WERI-Rb-1 (cell line): ENCODE results near the gene LRPAP1.

Experiments
- DNase-seq: peaks from one replicate; pipeline ENCODE4 v3.0.0-alpha.2; 2020
- H3K27ac ChIP-seq: fragments of 250-450 bp; sonication (Bioruptor Pico); 2 replicates; pipeline ENCODE4 v1.5.1; 2020; ENCODE audit warnings: mild to moderate bottlenecking, moderate library complexity
- H3K27me3 ChIP-seq: fragments of 250-450 bp; sonication (Bioruptor Pico); 2 replicates; pipeline ENCODE4 v1.5.1; 2021; ENCODE audit warnings: mild to moderate bottlenecking, low read depth, moderate library complexity; ENCODE audit not compliant: insufficient read depth, severe bottlenecking
- H3K36me3 ChIP-seq: fragments of 250-450 bp; sonication (Bioruptor Pico); 2 replicates; pipeline ENCODE4 v1.5.1; 2020; ENCODE audit warnings: mild to moderate bottlenecking, moderate library complexity
- H3K4me3 ChIP-seq: 2 replicates; pipeline ENCODE4 v1.5.1; 2011; ENCODE audit warnings: low read depth, mild to moderate bottlenecking, control low read depth, low read length
- H3K9me3 ChIP-seq: fragments of 250-450 bp; sonication (Bioruptor Pico); 2 replicates; pipeline ENCODE4 v1.5.1; 2021; ENCODE audit warnings: mild to moderate bottlenecking, moderate library complexity; ENCODE audit not compliant: severe bottlenecking
- TF ChIP-seq, protein P1 (sequence below): IDR thresholded peaks from 2 replicates; pipeline ENCODE4 v1.5.1; 2011; ENCODE audit warnings: low read depth, mild to moderate bottlenecking, control low read depth, inconsistent platforms, low read length

The LRPAP1 gene

DNA sequence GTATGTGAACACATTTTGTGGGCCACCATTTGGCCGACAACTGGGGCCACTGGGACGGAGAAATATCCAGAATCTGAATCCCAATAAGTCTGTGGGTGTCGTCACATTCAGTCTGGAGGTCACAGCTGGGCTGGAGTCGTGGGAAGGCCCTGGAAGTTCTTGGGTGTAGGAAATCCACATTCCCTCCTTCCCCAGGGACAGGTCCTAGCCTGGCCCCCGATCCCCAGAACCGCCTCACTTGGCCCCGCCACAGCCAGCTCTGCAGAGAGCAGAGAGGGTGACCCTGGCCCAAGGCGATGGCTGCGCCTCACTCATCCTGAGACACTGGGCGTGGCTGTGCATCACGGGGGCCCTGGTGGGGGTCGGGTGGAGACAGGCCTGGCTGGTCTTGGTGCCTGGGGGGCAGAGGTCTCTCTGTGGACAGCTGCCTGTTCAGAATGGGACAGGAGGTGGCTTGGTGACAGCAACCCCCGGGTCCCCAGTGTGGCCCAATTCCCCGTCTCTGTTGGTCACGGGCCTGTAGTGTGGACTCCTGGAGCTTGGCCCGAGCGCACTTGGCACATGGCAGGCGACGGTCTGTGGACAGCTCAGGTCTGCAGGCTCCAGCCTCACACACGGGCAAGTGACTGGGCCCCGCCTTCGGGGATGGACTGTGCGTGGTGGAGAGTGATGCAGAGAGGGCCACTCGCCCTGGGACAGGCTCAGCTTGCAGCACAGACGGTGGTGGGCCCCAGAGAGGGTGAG lies 52.7 kb downstream of the LRPAP1 start:
- Histone ChIP-seq H3K27ac (no peak overlapping the region), H3K36me3 (no peaks in the 10 kb centered on the region), H3K27me3 (no peaks in the 10 kb centered on the region), H3K4me3 (no peak overlapping the region), H3K9me3 (no peaks in the 10 kb centered on the region)
- DNase-seq, result no peak
- TF ChIP-seq, protein P1, sequence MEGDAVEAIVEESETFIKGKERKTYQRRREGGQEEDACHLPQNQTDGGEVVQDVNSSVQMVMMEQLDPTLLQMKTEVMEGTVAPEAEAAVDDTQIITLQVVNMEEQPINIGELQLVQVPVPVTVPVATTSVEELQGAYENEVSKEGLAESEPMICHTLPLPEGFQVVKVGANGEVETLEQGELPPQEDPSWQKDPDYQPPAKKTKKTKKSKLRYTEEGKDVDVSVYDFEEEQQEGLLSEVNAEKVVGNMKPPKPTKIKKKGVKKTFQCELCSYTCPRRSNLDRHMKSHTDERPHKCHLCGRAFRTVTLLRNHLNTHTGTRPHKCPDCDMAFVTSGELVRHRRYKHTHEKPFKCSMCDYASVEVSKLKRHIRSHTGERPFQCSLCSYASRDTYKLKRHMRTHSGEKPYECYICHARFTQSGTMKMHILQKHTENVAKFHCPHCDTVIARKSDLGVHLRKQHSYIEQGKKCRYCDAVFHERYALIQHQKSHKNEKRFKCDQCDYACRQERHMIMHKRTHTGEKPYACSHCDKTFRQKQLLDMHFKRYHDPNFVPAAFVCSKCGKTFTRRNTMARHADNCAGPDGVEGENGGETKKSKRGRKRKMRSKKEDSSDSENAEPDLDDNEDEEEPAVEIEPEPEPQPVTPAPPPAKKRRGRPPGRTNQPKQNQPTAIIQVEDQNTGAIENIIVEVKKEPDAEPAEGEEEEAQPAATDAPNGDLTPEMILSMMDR, result no peak

DNA sequence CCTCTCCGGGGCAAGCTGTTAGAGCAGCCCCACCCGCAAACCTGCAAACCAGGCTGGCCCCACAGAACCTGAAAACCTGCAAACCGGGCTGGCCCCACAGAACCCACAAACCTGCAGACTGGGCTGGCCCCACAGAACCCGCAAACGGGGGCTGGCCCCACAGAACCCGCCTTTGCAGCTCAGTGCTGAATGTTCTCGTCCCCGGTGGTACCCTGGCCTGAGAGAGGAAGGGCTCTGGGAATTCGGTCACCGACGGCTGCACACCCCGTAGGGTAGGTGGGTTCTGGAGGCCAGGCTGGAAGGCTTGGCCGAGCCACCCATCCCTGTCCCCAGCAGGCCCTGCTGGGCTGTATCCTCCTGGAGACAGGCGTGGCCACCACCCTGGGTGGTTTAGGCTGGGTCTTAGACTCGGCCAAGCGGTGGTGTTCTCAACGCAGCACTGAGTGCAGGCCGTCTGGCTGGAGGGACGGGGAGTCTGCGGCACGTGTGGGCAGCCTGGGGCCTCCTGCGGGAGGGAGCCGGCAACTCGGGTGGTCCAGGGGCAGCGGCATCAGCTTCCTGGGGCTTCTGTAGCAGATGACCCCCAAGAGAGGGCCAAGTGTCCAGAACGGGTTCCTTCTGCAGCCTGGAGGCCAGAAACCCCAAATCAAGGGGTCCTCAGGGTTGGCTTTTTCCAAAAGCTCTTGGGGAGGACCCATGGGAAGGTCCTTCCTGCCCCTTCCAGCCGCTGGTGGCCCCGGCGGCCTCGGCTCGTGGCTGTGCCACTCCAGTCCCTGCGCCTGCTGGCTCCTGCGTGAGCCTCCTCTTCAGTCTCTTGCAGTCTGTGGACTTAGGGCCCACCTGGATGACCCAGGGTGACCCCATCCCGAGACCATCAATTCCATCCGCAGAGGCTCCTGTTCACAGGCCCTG lies 53.5 kb downstream of the LRPAP1 start:
- H3K4me3 ChIP-seq, result no peak overlapping the region
- DNase-seq, result no peak
- no peak overlapping the region for H3K27ac ChIP-seq
- H3K27me3 ChIP-seq, result no peaks in the 10 kb centered on the region
- H3K36me3 ChIP-seq, result no peaks in the 10 kb centered on the region
- no peaks in the 10 kb centered on the region for H3K9me3 ChIP-seq
- TF ChIP-seq, protein P1, result no peak

DNA sequence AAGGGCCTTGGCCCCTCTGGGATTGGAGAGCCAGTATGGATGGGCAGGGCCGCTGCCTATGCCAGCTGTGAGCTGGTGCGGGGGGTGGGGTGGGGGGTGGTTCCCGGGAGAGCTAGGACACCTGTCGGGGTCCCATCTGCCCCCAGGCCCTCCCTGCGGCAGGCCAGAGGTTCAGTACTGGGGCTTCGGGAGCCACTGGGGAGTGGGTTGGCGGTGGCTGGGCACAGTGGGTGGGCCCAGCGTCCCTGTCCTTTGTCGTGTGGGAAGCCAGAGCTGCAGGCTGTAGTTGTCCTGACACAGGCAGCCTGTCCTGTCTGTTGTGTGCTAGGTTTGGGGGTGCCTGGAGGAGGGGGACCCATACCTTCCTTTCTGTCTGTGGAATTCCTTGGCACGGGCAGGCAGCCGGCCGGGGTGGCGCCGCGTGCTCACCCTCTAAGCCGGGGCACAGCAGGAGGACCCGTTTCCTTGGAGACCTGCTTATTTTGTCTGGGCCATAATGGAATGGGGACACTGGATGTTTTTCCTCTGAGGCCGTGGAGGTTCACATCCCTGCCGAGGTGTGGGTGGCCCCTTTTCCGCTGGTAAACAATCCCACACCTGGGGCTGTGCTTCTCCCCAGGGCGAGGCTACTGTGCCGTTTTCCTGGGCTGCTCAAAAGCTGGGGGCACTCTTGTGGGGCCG lies 54.3 kb downstream of the LRPAP1 start:
- DNase-seq, result no peak
- TF ChIP-seq, protein P1, result no peak
- no peaks in the 10 kb centered on the region for H3K27me3 ChIP-seq

DNA sequence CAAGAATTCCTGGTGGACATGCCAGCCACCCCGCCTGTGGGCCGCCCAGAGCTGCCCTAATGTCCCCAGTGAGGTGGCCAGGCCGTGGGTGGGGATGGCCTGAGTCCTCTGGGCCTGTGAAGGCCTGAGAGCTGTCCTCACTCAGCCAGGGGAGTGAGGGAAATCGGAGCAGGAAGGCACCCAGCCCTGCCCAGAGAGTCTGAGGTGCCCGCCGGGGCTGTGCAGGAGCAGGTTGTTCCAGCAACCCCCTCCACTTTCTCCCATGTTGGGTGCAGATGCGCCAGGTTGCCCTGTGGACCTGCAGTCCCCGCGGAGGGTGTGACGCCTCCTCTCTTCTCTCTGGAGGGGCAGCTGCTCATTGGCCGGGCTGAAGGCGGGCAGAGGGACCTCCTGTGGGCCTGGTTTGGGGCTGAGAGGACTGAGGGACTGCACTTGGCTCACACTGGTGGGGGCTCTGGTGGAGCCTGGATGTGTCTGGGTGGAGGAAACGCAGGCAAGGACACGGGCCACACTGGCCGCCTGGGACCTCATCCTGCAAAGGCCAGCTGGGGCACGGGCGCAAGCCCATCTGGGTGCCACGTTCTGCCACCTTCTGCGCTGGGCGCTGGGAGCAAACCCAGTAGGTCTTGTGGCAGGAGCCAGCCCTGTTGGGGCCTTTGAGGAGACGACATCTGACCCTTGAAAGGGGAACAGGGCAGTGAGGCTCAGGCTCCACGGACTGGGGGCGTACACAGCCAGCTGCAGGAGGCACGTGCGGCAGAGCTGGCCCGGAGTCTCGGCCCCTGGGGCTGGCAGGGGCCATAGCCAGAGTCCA lies 55.1 kb downstream of the LRPAP1 start:
- TF ChIP-seq, protein P1, result no peak
- H3K27me3 ChIP-seq, result no peaks in the 10 kb centered on the region

More for the DNA sequence above, 54.3 kb downstream of the LRPAP1 start:
- Histone ChIP-seq H3K4me3 (no peak overlapping the region), H3K9me3 (no peaks in the 10 kb centered on the region), H3K27ac (no peak overlapping the region), H3K36me3 (no peaks in the 10 kb centered on the region)

DNA sequence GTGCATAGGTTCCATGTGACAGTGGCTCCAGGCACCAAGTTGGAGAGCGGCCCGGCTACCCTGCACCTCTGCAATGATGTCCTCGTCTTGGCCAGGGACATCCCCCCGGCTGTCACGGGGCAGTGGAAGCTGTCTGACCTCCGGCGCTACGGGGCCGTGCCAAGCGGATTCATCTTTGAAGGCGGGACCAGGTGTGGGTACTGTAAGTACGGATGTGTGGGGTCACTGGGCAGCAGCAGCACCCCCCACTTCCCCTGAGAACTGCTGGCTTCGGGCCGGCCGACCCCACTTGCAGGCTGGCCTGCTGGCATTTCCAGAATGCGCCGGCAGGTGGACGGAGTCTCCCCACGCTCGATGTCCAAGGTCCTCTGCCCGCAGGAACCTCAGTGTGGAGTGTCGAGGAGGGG lies 55.9 kb downstream of the LRPAP1 start:
- Histone ChIP-seq H3K27ac (no peak overlapping the region), H3K27me3 (no peaks in the 10 kb centered on the region), H3K36me3 (no peaks in the 10 kb centered on the region), H3K4me3 (no peak overlapping the region), H3K9me3 (no peaks in the 10 kb centered on the region)
- TF ChIP-seq, protein P1, result no peak
- no peak for DNase-seq

More for the DNA sequence above, 55.1 kb downstream of the LRPAP1 start:
- Histone ChIP-seq H3K4me3 (no peak overlapping the region), H3K27ac (no peak overlapping the region), H3K36me3 (no peaks in the 10 kb centered on the region), H3K9me3 (no peaks in the 10 kb centered on the region)
- no peak for DNase-seq
